ENCODE data around the gene CHST9. TPM values are rescaled to one million over a fixed set of nuclear protein-coding genes. Genes with fewer than 3 reads are reported as not detected.
A peak's percentile ranks its signal among the peaks of the same experiment; 100 is the strongest.
"Not testable (repeated sequence)": the region's sequence is repeated elsewhere in the genome, so short reads cannot be mapped to it uniquely, and the experiment has no call there.

CHST9 gene
- total RNA-seq, 1 experiment from 2014 or later: 19.2 TPM

GRCh38 chr18:27232355-27232754 lies 47.2 kb upstream of the CHST9 start:
- peaks cover 74% of the 10 kb centered on the region for H3K4me1 Mint-ChIP-seq
- 0 out of 2 replicates have a peak, but pooled peaks have one; percentile 29 for TF ChIP-seq IRF1 (CRISPR knock-in tag; IDR thresholded peaks at IDR 0.05)
- peak; percentile 32; the same call in 1 of the 2 replicates for TF ChIP-seq TEAD1 (CRISPR knock-in tag; IDR thresholded peaks at IDR 0.05)
- CTCF ChIA-PET; POLR2A ChIA-PET; ATAC-seq; H3K9me3 Mint-ChIP-seq; DNase-seq (ENCODE audit: low spot score); H3K36me3 Mint-ChIP-seq; H3K27me3 Mint-ChIP-seq (ENCODE audit: low read depth): not testable (repeated sequence)
- peak overlapping the region; percentile 98 for H3K27ac Mint-ChIP-seq
- peak overlapping the region; percentile 38 for H3K4me3 Mint-ChIP-seq

- not testable (repeated sequence) for H3K4me3 Mint-ChIP-seq
- POLR2A ChIA-PET: interaction anchor here (0.7 kb wide), 1 partner anchor 106 kb away, joined by 6 read pairs; no protein-coding TSS in a partner anchor
- peak overlapping the region; percentile 98 for H3K27ac Mint-ChIP-seq
Measured at GRCh38 chr18:27231671-27232070, 46.6 kb upstream of the CHST9 start.

GRCh38 chr18:27231221-27231620 lies 46.1 kb upstream of the CHST9 start:
- ChIA-PET CTCF (interaction anchor here (0.8 kb wide), 1 partner anchor 426 kb away, joined by 3 read pairs; no protein-coding TSS in a partner anchor), POLR2A (interaction anchor here (0.7 kb wide), 1 partner anchor 106 kb away, joined by 6 read pairs; no protein-coding TSS in a partner anchor)
- not testable (repeated sequence) for H3K27me3 Mint-ChIP-seq (ENCODE audit: low read depth); H3K9me3 Mint-ChIP-seq; DNase-seq (ENCODE audit: low spot score); H3K36me3 Mint-ChIP-seq; H3K4me3 Mint-ChIP-seq
- peaks cover 76% of the 10 kb centered on the region for H3K4me1 Mint-ChIP-seq
- peak; percentile 8 for ATAC-seq
- peak overlapping the region; percentile 98 for H3K27ac Mint-ChIP-seq

More at GRCh38 chr18:27231671-27232070, 46.6 kb upstream of the CHST9 start:
- CTCF ChIA-PET: interaction anchor here (0.8 kb wide), 1 partner anchor 427 kb away, joined by 3 read pairs; no protein-coding TSS in a partner anchor
- not testable (repeated sequence) for H3K27me3 Mint-ChIP-seq (ENCODE audit: low read depth); H3K9me3 Mint-ChIP-seq; DNase-seq (ENCODE audit: low spot score); H3K36me3 Mint-ChIP-seq
- H3K4me1 Mint-ChIP-seq: peaks cover 75% of the 10 kb centered on the region
- ATAC-seq: peak; percentile 10

- Mint-ChIP-seq H3K36me3 (no peaks in the 10 kb centered on the region), H3K4me1 (peaks cover 87% of the 10 kb centered on the region), H3K4me3 (no peak overlapping the region), H3K27ac (peak overlapping the region; percentile 58), H3K27me3 (ENCODE audit: low read depth) (no peaks in the 10 kb centered on the region), H3K9me3 (peaks cover 11% of the 10 kb centered on the region; the same call in 1 of the 2 replicates)
- ATAC-seq: peak; percentile 62
- TF ChIP-seq MAX (CRISPR knock-in tag; IDR thresholded peaks at IDR 0.05): no peak
- no peak for TF ChIP-seq ZNF263 (CRISPR knock-in tag; IDR thresholded peaks at IDR 0.05; ENCODE audit: low read depth)
- TF ChIP-seq OVOL2 (CRISPR knock-in tag; IDR thresholded peaks at IDR 0.05; ENCODE audit: borderline replicate concordance): no peak
- TF ChIP-seq MXD4 (CRISPR knock-in tag; IDR thresholded peaks at IDR 0.05; ENCODE audit: borderline replicate concordance): no peak
- no peak for TF ChIP-seq CREM (CRISPR knock-in tag; IDR thresholded peaks at IDR 0.05)
- TF ChIP-seq ARID4B (CRISPR knock-in tag; IDR thresholded peaks at IDR 0.05; ENCODE audit: borderline replicate concordance): no peak
- TF ChIP-seq FOXP1 (CRISPR knock-in tag; IDR thresholded peaks at IDR 0.05; ENCODE audit: borderline replicate concordance): no peak
- CTCF ChIA-PET: interaction anchor here (0.9 kb wide), 2 partner anchors 27 to 43 kb away, joined by 3 read pairs; partner anchors contain the start of gene CHST9
- no peak for DNase-seq (ENCODE audit: low spot score)
- POLR2A ChIA-PET: no interaction called here
Measured at GRCh38 chr18:27227721-27228120, 42.6 kb upstream of the CHST9 start.

- Mint-ChIP-seq H3K27me3 (ENCODE audit: low read depth) (no peaks in the 10 kb centered on the region), H3K9me3 (peaks cover 19% of the 10 kb centered on the region), H3K27ac (peak overlapping the region; percentile 57), H3K4me3 (no peak overlapping the region), H3K4me1 (peaks cover 77% of the 10 kb centered on the region), H3K36me3 (peaks cover 4% of the 10 kb centered on the region; the same call in 1 of the 2 replicates)
- ChIA-PET CTCF (no interaction called here), POLR2A (no interaction called here)
- DNase-seq (ENCODE audit: low spot score): no peak
- ATAC-seq: no peak
- TF ChIP-seq CREB1 (CRISPR knock-in tag; IDR thresholded peaks at IDR 0.05): no peak
- TF ChIP-seq IRF2 (CRISPR knock-in tag; IDR thresholded peaks at IDR 0.05; ENCODE audit: borderline replicate concordance, low read depth): no peak
- TF ChIP-seq ZNF416 (CRISPR knock-in tag; IDR thresholded peaks at IDR 0.05): no peak
- TF ChIP-seq ATF1 (CRISPR knock-in tag; IDR thresholded peaks at IDR 0.05): no peak
- no peak for TF ChIP-seq SMAD4 (CRISPR knock-in tag; IDR thresholded peaks at IDR 0.05)
- TF ChIP-seq ZNF532 (CRISPR knock-in tag; IDR thresholded peaks at IDR 0.05; ENCODE audit: borderline replicate concordance): no peak
Measured at GRCh38 chr18:27226556-27227075, 41.5 kb upstream of the CHST9 start.

Data from WTC11 (cell line).